Measurements from ENCODE around the gene KIR3DL3.

GRCh38 chr19:54692298-54692615 lies 32.0 kb upstream of the KIR3DL3 start:
- TF ChIP-seq CTCF (IDR thresholded peaks at IDR 0.05) (no peak), POLR2AphosphoS5 (IDR thresholded peaks at IDR 0.05) (no peak), POLR2A (IDR thresholded peaks at IDR 0.05) (no peak), EP300 (IDR thresholded peaks at IDR 0.05) (no peak)

Data from stomach (tissue), 4 donors.